Kidney tubule cell (primary cell): Measurements from ENCODE around the gene TMEM132A.
"Not testable (repeated sequence)": the region's sequence is repeated elsewhere in the genome, so short reads cannot be mapped to it uniquely, and the experiment has no call there.

Experiments used
- DNase-seq: peaks from one replicate; pipeline ENCODE4 v3.0.0-alpha.2; 2018; ENCODE audit warnings: low spot score

The TMEM132A gene

DNA sequence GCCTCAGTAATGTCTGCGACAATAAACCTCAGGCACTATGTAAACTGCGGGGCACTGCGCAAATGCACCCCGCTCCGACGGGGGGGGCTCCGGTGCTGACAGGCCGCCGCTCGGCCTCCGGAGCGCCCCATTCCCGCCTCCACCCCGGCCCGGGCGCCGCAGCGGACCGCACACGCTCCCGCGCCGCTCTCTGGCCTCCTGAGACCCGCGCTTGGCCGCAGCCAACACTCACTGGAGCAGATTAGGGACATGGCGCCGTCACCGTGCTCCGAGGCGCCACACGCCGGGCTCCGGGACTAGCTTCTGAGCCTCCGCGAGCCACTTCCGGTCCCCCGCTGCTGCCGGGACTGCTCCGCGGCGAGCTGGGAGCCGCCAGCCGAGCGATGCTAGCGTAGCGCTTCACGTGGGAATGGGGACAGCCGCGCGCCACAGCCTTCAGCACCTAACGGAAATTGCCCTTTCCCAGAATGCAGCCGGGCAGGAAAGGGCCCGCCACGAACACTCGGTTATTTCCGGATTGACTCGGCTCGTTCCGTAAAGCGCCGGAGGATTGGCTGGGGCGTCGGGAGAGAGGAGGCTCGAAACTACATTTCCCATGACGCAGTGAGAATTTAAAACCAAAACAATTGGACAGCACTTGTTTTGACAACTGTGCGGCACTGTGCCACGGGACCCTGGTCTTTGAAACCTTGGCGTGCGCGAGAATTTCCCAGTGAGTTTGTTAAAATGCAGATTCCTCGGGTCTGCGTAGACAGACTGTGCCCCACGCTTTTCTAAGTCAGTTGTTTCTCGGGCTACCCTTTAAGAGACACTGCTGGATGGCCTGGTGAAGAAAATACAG lies 17.9 kb upstream of the TMEM132A start, which contains the start of gene PRPF19:
TSS of gene PRPF19 (minus strand) at position 454 of the 841 bp plus-strand sequence. CDS start at position 251, 203 bp downstream.
- DNase-seq, result peak; percentile 96

DNA sequence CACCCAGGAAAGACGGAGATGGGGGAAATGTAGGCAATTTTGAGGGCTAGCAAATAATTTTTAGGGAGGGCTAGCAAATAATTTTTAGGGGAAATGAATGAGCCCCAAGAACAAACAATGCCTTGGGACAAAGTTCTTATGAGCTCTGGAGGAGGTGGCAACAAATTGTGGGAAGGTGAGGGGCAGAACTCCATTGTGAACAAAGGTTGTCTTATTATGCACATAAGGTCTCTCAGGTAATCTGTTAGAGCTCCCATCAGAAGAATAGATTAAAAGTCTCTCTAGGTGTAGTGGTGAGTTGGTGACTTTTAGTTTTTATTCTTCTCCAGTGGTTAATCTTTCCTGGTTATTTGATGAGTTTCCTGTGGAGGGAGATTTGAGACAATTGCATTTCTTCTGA lies 15.5 kb upstream of the TMEM132A start:
- DNase-seq, result no peak

DNA sequence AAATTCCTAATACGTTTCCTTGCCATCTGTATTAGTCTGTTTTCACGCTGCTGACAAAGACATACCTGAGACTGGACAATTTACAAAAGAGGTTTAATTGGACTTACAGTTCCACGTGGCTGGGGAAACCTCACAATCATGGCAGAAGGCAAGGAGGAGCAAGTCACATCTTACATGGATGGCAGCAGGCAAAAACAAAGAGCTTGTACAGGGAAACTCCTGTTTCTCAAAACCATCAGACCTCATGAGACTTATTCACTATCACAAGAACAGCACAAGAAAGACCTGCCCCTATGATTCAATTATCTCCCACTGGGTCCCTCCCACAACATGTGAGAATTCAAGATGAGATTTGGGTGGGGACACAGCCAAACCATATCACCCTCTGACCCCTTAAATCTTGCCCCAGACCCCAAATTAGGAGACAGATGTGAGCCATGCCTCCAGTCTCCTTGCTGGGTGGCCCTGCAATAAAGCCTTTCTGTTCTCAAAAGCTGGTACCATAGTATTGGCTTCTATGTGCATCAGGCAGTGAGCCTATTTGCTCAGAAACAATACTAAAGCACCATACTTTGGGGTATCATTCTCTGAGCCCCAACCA lies 14.5 kb upstream of the TMEM132A start:
- not testable (repeated sequence) for DNase-seq

- DNase-seq, result no peak
Observed at GRCh38 chr11:60910281-60910687, 14.0 kb upstream of the TMEM132A start.

GRCh38 chr11:60910711-60911380 lies 13.4 kb upstream of the TMEM132A start:
- DNase-seq, result no peak

GRCh38 chr11:60912223-60912850 lies 11.9 kb upstream of the TMEM132A start:
- no peak for DNase-seq

- DNase-seq, result no peak
Observed at GRCh38 chr11:60912851-60913528, 11.3 kb upstream of the TMEM132A start.

- DNase-seq, result peak; percentile 88
Observed at GRCh38 chr11:60913793-60914632, 10.2 kb upstream of the TMEM132A start, which contains the start of gene TMEM109. TMEM109 (plus strand) TSS chr11:60914158; CDS start chr11:60919694, 5,536 bp downstream.

DNA sequence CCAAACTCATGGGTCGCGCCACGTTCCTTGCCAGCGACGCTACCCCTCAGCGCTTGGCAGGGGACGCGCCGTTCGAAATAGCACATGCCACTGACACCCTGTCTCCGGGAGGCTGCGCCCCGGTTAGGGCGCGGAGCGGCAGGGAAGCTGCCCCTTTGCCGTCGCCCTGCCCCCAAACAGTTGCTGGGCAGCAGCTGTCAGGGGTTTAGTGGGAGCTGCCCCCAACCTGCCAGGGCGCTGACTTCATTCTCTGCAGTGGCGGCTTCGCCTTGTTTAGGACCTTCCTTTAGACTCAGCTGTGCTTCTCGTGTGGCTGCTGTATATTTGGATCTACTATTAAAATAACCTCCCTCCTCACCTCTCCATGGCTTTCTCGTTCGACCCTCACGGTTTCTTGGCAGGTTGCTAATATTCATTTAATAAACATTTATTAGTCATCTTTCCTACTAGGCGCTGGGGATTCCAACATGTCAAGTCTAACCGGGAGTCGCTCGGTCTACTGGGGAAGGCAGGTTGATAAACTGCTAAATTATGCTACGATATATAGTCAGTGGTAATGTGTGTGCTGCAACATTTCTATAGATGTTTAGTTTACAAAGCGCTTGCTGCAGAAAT lies 9.5 kb upstream of the TMEM132A start:
- DNase-seq, result peak; percentile 45

DNA sequence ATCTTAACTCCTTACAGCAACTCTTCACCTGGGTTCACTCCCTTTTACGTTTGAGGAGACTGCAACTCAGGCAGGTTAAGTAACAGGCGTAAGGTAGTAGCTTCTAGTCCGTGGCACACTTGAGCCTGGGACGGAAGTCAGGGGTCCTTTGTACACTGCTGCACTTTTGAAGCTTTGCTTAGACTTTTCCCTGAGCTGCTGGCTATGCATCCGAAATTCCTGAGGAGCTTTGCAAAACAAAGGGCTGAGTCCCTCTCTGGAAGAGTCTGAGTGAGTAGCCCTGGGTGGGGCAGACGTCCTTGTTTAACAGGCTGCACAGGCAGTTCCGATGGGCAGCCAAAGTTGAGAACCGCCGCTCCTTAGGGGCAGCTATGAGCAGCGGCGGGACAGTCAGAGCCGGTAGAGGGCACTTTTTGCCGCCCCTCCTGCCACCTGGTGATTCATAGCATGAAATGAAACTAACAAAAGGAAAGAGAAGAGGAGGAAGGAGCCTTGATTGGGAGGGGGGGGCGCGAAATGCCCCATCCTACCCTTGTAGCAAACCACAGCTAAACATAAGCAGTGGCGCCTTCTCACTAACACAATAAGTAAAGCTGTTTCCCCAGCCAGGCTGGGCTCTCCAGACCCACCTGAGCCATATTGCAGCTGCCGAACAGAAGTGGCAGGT lies 8.9 kb upstream of the TMEM132A start:
- DNase-seq, result peak; percentile 86

DNA sequence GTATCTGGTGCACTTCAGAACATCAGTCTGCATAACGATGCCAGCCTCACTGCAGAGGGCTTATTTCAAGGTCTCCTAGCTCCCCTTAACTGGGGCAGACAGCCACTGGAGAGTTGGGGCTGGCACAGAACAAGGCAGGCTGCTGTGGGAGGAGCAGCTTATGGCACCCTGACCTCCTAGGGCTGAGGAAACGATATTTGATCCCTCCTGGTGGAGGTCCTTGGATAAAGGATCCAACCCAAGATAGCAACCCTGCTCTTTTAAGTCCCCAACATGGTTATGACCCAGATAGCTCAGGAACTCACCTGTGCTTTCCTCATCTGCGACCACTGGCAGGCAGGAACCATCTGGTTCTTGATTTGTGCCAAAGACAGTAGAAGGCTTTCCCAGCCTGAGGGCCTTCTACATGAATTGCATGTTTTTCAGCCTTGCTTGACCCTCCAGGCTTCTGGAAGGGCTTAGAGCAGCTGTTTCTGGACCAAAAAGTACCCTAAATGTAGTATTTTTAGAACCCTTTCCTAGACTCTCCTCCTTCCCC lies 7.5 kb upstream of the TMEM132A start:
- DNase-seq, result no peak

- no peak for DNase-seq
Observed at GRCh38 chr11:60917267-60917666, 7.0 kb upstream of the TMEM132A start.

- DNase-seq, result peak; percentile 86
Observed at GRCh38 chr11:60918251-60918938, 5.9 kb upstream of the TMEM132A start.

DNA sequence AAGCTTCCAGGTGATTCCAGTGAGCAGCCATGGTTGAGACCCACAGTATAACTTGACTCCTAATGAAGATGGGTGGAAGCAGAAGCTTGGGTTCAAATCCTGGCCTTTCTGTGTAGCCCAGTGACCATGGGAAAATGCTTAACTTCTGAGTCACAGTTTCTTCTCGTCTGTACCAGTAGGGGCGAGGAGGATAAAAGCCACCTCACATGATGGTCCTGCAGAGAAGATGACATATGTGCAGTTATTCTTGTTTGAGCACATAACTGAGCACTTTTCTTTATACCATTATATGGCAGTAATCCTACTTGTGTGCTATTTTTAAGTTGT lies 5.4 kb upstream of the TMEM132A start:
- no peak for DNase-seq

DNA sequence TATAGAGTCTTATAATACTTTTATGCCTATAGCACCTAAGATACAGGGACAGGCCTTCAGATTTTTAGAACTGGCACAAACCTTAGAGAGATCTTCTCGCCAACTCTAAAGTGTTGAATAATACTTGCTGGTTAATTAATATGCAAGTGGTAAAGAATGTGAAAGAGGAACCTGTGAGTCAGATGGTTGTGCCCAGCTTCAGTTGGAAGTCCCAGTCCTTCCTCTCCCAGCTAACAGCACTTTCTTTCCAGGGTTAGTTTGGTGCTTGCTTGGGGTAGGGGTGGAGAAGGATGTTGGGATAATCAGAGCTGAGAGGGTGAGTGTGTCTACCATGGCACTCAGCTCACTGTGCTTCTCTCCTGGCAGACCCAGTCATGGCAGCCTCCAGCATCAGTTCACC lies 4.9 kb upstream of the TMEM132A start:
- peak; percentile 69 for DNase-seq

DNA sequence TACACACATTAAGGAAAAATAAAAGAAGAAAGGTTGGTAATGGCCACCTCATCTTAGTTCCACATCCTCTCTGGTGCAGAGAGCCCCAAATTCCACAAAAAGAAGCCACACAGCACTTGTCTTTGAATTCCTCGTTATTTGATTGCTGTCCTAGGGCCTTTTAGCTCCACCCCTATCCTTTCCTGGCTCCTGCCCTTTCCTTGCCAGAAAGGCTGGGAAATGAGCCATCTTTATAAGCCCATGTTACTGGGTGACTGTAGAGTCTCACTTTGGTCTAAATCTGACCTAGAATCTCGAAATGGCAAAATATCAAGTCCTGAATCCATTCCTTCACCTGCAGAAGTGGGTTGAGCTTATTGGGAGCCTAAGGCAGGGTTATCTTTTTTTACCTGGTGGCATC lies 4.3 kb upstream of the TMEM132A start:
- no peak for DNase-seq

DNA sequence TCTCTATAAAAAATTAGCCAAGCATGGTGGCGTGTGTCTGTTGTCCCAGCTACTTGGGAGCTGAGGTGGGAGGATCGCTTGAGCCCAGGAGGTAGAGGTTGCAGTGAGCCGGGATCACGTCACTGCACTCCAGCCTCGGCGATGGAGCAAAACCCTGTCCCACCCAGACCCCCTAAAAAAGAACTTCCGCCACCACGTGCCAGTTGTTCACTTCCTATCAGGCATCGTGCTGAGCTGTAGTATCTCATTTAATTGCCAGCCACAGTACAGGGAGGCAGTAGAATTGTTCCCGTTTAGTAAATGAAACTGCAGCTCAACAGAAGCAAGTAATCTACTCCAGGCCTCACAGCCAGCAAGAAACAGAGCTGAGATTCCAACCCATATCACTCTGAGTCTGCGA lies 3.0 kb upstream of the TMEM132A start:
- DNase-seq, result no peak

GRCh38 chr11:60921777-60922335 lies 2.4 kb upstream of the TMEM132A start:
- no peak for DNase-seq

DNA sequence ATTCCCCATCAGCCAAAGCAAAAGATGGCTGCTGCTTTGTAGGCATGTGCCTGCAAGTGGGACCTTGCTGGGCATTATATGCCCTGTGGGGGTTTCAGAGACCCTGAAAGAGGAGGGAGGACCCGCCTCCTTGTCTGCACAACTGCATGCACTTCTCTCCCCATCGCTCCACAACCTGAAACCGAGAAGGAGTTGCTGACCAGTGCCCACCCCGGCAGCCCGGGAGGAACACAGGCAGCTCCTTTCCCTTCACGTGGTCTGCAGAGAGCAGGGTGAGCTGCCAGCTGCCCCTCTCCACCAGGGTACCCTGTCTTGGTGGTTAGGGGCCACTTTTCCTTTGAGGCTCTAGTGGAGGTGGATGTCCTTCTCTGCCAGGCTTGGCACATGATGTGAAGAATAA lies 1.4 kb upstream of the TMEM132A start:
- DNase-seq, result no peak
